GM12864 (cell line): ENCODE results near the gene BCL7C.
A peak's percentile ranks its signal among the peaks of the same experiment; 100 is the strongest.
"Not testable (repeated sequence)": the region's sequence is repeated elsewhere in the genome, so short reads cannot be mapped to it uniquely, and the experiment has no call there.

ENCODE experiments used
- DNase-seq: peaks from one replicate; pipeline ENCODE4 v3.0.0-alpha.2; 2011; ENCODE audit warnings: low read depth
- H3K4me3 ChIP-seq: 2 replicates; pipeline ENCODE4 v1.5.1; 2011; ENCODE audit warnings: mild to moderate bottlenecking, low read depth, low read length, control low read depth
- CTCF ChIP-seq: IDR thresholded peaks from 2 replicates; pipeline ENCODE4 v1.5.1; 2011; ENCODE audit warnings: low read depth, mild to moderate bottlenecking, moderate library complexity, low read length, control low read depth, inconsistent platforms; ENCODE audit errors: missing control alignments

The BCL7C gene

GRCh38 chr16:30874821-30875717, 18.8 kb downstream of the BCL7C start:
- peak overlapping the region; percentile 84 for H3K4me3 ChIP-seq
- peak; percentile 72 for DNase-seq
- no peak for TF ChIP-seq CTCF

GRCh38 chr16:30874244-30874820, 19.5 kb downstream of the BCL7C start:
- DNase-seq = no peak
- peak overlapping the region; percentile 84 for H3K4me3 ChIP-seq
- TF ChIP-seq CTCF = no peak

- DNase-seq = no peak
- TF ChIP-seq CTCF = no peak
- no peak overlapping the region for H3K4me3 ChIP-seq
These were observed 23.0 kb downstream of the BCL7C start for GRCh38 chr16:30870904-30871303.

GRCh38 chr16:30867747-30868146, 26.1 kb downstream of the BCL7C start:
- TF ChIP-seq CTCF = no peak
- no peak overlapping the region for H3K4me3 ChIP-seq
- DNase-seq = no peak

GRCh38 chr16:30866031-30866430, 27.8 kb downstream of the BCL7C start:
- no peak for DNase-seq
- no peak overlapping the region for H3K4me3 ChIP-seq
- TF ChIP-seq CTCF = no peak

- H3K4me3 ChIP-seq, DNase-seq: not testable (repeated sequence)
These were observed 30.7 kb downstream of the BCL7C start for GRCh38 chr16:30863178-30863577.

- DNase-seq, H3K4me3 ChIP-seq: not testable (repeated sequence)
These were observed 33.1 kb downstream of the BCL7C start for GRCh38 chr16:30860729-30861128.

GRCh38 chr16:30858829-30859423, 35.0 kb downstream of the BCL7C start:
- DNase-seq = no peak
- TF ChIP-seq CTCF = no peak
- H3K4me3 ChIP-seq = no peak overlapping the region
